Astrocyte (in vitro differentiated cells and primary cell): ENCODE results near the gene UBE2K.

Experiments
- EZH2 ChIP-seq: IDR thresholded peaks from 2 replicates; pipeline ENCODE4 v1.6.1; 2012; ENCODE audit warnings: mild to moderate bottlenecking, low read length, inconsistent platforms; ENCODE audit not compliant: insufficient read depth
- TF ChIP-seq, protein P1 (sequence below): IDR thresholded peaks from 2 replicates; pipeline ENCODE4 v1.5.1; 2011; ENCODE audit warnings: low read depth, mild to moderate bottlenecking, inconsistent platforms, low read length, moderate library complexity; ENCODE audit not compliant: insufficient read depth

DNA sequence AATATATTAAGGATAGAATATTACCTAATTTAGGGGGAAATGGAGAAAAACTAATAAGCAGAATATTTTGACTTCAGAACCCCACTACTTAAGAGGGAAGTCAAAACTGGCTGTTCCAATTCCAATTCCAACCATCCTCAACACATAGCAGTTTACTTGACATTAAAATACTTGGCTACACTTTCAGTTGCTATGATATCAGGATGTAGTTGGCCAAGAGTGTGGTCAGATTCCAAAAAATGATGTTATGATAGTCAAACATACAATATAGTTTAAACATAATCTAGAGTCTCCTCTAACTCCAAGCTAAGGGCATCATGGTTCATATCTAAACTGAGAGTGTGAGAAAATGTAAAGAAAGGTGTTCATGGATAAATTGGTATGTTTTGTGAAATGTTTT, 42.7 kb upstream of the UBE2K start:
- no peak for TF ChIP-seq EZH2
- TF ChIP-seq, protein P1, sequence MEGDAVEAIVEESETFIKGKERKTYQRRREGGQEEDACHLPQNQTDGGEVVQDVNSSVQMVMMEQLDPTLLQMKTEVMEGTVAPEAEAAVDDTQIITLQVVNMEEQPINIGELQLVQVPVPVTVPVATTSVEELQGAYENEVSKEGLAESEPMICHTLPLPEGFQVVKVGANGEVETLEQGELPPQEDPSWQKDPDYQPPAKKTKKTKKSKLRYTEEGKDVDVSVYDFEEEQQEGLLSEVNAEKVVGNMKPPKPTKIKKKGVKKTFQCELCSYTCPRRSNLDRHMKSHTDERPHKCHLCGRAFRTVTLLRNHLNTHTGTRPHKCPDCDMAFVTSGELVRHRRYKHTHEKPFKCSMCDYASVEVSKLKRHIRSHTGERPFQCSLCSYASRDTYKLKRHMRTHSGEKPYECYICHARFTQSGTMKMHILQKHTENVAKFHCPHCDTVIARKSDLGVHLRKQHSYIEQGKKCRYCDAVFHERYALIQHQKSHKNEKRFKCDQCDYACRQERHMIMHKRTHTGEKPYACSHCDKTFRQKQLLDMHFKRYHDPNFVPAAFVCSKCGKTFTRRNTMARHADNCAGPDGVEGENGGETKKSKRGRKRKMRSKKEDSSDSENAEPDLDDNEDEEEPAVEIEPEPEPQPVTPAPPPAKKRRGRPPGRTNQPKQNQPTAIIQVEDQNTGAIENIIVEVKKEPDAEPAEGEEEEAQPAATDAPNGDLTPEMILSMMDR: no peak
